Measurements from ENCODE around the gene GFRA1.

GFRA1 gene

GRCh38 chr10:116270771-116271592 is 2.0 kb downstream of the GFRA1 start:
- no peak for FAIRE-seq

DNA sequence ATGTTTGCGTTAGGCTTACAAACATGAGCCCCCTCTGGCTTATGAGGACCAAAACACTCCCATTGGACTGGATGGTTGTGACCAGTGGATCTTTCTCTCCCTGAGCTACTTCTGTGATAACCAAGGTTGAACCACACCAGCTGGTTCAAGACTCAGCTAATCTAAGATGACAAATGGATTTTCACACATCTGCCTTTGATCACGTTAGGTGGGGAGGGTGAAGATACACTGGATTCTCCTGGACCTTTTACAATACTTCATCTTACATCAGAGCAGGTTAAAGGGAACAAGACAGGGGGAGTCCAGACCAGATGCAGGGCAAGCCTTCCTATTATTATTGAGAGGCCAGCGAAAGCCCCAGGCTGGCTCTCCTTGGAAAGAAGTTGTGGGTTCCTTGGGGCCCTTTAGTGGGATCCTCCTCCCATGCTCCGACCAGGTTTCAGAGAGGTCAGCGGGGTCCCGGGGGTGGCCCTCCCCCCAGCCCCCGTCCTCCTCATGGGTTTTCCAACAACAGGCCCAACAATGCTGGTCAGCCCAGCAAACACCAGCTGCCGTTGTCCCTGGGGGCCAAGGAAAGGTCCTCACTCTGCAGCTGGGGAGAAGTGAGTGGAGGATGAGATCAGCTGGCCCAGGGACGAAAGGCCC is 2.8 kb downstream of the GFRA1 start:
- no peak for FAIRE-seq

DNA sequence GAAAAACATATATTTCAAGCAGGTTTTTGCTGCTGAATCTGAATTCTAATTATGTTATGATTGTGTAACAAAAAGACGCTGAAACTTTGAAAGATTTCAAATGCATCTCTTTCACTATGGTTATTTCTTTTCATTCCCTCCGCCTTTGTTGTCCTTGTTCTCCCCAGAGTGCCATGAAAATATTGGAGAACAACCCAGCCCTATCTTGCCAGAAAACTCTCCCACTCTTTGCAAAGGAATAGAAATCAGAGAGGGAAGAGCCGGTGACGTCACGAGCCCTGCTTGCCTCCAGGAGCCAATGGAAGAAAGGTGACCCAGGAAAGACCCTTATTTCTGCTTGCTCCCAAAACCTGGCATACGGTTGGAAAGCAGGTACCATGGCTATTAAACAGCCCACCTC is 3.4 kb downstream of the GFRA1 start:
- no peak for FAIRE-seq

GRCh38 chr10:116268976-116269375 is 4.0 kb downstream of the GFRA1 start:
- no peak for FAIRE-seq

GRCh38 chr10:116265686-116266085 is 7.3 kb downstream of the GFRA1 start:
- no peak for FAIRE-seq

DNA sequence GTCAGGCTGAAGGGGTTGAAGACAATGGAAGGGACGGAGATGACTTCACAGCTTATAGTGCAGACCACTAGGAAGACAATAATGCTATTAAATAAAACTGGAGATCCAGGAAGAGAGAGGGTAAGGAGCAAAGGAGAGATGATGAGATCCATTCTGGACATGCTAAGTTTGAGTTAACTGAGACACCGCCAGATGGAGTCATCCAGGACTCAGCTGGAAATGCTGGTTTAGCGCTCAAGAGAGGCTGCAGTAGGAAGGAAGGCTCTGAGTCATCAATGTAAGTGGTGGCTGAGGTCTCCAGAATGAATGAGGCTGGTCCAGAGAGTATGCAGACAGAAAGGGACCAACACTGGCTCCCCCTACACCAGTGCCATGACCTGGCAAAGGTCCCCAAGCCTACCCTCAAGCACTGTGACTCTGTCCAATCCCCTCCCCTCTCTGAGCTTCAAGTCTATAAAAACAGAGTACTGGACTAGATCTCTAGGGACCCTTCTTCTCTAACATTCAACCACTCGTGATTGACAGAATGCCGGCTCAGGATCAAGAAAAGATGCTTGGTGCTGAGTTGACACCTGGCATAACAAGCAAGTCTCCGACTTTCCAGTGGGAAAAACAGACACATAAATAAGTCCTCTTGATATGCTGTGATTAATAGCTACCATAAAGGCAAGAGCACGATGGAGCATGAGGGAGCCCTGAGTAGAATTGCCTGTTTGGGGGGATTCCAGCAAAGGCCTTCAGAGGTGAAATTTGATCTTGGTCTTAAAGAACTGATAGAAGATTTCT is 8.9 kb downstream of the GFRA1 start:
- FAIRE-seq: no peak

DNA sequence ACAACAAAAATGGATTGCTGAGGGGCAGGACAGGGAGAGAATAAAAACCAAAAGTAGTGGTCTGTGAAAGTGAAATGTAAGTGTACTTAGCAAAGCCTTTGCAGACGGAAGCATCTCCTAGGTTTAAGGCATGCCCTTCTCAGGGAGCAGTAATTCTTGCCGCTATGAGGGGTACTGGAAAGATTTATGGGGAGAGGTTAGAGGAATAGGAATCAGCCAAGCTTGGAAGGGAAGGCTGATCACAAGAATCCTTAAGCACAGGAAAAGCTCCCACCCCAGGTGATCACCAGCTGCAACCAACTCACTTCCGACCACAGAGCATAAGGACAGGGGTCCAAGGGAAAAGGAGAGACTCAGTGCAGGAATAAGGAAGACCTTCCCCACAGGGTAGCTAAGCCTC is 10.3 kb downstream of the GFRA1 start:
- FAIRE-seq: no peak

DNA sequence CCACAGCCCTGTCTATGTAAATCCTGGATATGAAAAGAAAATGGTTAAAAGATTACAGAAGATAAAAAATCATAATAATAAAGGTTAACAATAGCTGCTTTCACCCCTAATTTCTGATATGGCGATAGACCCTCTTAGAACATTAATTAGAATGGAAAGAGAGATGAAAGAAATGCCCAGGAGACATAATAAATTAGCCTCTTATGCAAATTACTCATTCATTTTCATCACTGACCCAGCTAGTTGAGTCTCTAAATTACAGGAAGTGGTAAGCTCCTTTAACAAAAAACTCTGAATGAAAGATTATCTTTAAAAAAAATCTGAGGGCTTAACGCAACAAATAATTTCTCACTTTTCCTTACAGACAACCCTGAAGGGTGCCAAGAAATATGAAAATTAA is 12.4 kb downstream of the GFRA1 start:
- no peak for FAIRE-seq

GRCh38 chr10:116259638-116260037 is 13.4 kb downstream of the GFRA1 start:
- FAIRE-seq: no peak

DNA sequence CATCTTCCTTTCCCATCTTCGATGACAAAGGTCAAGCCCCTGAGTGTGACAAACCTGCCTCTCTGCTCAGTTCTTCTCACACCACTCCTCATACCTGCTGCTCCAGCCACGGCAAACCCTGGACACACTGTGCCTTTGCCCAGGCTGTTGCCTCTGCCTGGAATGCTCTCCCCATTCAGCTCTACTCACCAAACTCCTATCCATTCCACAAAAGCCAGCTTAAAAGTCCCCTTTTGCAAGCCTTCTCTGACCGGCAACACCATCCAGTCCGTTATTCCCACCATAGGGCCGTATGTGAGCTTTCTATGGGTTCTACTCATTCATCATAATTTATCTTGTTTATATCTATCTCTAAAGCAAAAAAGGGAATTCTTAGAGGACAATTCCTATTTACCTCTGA is 15.2 kb downstream of the GFRA1 start:
- no peak for FAIRE-seq

- no peak for FAIRE-seq
These were observed 16.2 kb downstream of the GFRA1 start for GRCh38 chr10:116256752-116257259.

- no peak for FAIRE-seq
These were observed 16.9 kb downstream of the GFRA1 start for GRCh38 chr10:116255886-116256751.

DNA sequence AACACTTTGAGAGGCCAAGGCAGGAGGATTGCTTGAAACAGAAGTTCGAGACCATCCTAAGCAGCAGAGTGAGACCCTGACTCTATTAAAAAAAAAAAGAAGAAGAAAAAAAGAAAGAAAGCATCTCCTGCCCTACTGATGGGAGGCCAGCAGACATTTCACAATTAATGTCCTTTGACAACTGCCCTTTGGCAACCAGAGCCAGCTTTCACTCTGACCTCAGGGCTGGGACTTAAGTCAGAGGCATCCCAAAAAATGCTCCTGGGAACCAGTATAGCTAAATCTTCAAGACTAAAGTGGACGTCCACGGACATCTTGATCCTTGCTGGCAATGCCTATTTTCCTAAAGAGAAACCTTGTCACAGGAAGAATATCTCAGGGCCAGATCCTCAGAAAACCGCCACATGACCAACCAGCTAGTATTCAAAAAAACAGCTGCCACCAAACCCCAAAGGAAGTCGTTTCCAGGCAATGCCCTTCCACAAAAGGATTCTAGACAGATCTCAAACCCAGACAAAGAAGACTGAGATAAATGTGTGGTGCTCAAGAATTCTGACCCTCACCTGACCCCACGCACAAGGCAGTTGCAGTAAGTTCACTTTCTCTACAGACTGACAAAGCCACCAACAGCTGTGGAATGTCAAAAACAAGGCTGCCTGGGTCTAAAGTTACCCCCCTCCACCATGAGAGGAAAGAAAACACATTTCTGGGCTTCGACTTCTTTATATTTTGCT is 18.4 kb downstream of the GFRA1 start:
- no peak for FAIRE-seq

DNA sequence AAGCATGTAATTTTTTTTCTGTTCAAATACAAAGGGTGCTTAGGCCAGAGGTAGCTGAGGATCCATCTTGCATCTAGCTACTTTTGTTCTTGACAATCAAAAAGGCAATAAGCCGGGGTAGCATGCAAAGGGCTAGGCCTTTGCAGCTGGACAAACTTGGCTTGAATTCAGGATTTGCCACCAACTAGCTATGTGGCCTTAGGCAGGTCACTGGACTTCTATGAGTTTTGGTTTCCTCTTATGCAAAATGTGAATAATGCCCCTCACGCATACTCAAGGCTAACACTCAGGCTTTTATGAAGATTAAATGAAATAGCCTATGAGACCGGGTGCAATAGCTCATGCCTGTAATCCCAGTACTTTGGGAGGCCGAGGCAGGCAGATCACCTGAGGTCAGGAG is 19.3 kb downstream of the GFRA1 start:
- no peak for FAIRE-seq

DNA sequence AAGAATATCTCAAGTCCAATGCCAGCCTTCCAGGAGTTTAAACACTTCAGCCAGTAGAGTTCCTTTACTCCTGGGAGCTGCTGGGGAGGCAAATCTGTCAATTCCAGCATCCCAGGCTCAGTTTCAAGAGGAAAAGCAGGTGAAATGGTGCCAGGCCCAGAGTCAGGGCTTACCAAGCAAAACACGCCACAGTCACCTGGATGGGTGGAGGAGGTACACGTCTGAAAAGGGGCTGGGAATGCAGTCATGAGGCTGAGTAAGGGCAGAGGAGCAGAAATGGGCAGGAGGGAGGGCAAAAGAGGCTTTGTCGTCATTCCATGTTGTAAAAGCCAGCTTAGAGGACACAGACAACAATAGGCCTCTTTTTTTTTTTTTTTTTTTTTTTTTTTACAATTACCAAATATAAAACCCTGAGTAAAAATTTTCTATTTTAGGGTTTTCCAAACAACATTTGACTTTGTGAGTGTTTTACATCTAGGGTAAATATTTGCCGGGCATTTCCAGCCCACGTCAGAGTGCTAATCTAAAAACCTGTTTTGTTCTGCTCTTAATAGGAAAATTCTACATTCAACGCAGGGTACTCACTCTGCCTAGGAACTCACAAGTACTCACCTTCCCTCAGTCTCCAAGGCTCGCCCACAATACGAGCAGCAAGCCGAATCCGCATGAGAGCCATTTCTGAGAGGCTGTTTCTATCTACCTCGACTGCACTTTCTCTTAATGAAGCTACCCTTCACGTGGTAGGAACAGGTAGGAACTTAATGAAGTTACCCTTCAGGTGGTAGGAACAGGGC is 21.2 kb downstream of the GFRA1 start:
- no peak for FAIRE-seq

- no peak for FAIRE-seq
These were observed 25.3 kb downstream of the GFRA1 start for GRCh38 chr10:116247691-116248090.

- no peak for FAIRE-seq
These were observed 26.7 kb downstream of the GFRA1 start for GRCh38 chr10:116246263-116246662.

GRCh38 chr10:116245156-116245555 is 27.9 kb downstream of the GFRA1 start:
- FAIRE-seq: no peak

- FAIRE-seq: no peak
These were observed 31.2 kb downstream of the GFRA1 start for GRCh38 chr10:116241642-116242410.

DNA sequence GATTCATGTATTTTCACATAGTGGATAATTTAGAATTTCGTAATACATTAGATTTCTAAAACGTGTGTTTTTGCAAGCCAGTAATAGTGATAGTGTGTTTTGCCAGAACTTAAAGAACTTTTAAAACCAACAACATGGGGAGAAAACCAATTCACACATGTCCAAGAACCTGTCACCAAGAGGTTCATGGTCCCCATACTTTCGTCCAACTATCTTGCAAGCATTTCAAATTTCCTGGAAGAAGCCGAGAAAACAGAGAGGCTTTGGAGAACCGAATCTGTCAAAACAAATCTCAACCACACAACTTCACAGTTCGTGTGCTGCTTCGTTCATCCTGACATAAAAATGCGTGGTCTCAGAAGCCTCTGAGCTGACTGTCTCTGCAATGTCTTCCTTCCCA is 31.9 kb downstream of the GFRA1 start:
- no peak for FAIRE-seq
